NT2/D1 (cell line): ENCODE data around the gene OR52H1.

ENCODE experiments used
- SUZ12 ChIP-seq: IDR thresholded peaks from 2 replicates; pipeline ENCODE4 v1.6.1; 2011; ENCODE audit not compliant: insufficient read length, insufficient read depth; ENCODE audit errors: extremely low read depth
- YY1 ChIP-seq: IDR thresholded peaks from 2 replicates; pipeline ENCODE4 v1.6.1; 2011; ENCODE audit not compliant: insufficient read length, insufficient read depth
- ZNF274 ChIP-seq: IDR thresholded peaks from 2 replicates; pipeline ENCODE4 v1.6.1; 2011; ENCODE audit warnings: mild to moderate bottlenecking, low read depth, low read length

DNA sequence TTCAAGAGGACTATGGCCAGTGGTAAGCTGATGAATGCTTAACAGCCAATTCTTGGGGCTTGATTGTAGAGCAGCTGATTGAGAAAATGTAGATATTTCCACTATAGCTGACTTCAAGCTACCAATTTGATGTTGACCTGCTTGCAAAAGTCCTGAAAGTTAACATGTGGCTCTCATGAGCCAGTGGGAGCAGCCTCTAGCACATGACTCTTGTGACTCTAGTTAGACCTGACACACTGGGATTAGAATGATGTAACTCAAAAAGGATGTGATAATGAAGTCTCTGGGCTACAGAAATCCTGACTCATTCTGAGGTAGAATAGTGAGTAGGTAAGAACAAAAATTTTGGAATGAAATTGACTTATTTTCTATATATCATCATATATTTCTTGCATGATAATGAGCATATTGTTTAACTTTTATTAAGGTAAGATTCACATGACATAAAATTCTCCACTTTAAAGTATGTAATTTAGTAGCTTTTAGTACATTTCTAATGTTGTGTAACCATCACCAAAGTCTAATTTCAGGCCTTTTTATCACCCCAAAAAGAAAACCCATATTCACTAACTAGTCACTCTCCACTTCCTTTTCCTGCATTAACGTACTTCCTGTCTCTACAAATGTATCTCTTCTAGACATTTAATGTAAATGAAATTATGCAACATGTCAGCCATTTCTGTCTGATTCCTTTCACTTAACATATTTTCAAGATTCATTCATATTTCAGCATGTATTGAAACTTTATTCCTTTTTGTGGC, 16.1 kb upstream of the OR52H1 start:
- no peak for TF ChIP-seq ZNF274
- no peak for TF ChIP-seq YY1
- no peak for TF ChIP-seq SUZ12
